Raji (cell line): Measurements from ENCODE around the gene CBLC.

Experiments
- POLR2A ChIP-seq: IDR thresholded peaks from 2 replicates; pipeline ENCODE4 v1.6.1; 2011; ENCODE audit warnings: low read depth, low read length, control low read depth; ENCODE audit not compliant: insufficient read depth

The CBLC gene

GRCh38 chr19:44753932-44754749 lies 23.5 kb upstream of the CBLC start:
- TF ChIP-seq POLR2A: no peak

GRCh38 chr19:44754750-44755080 lies 23.0 kb upstream of the CBLC start:
- no peak for TF ChIP-seq POLR2A

DNA sequence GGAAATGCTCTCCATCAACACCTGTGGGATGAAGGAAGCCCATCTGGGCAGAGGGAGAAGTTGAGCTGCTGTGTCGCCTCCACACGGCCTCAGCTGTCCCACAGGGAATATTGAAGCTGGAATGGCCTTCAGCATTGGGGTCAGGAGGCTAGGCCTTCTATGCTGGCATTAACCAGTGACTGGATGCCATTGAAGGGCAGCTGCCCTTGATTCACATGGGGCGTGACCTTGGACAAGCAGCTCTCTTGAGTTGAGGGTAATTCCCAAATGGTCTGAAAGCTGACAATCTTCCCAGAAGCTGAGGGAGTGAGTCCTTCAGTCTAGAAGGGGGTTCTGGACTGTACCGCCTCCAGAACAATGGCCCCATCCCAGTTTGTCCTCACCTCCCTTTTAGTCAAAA lies 22.5 kb upstream of the CBLC start:
- no peak for TF ChIP-seq POLR2A

DNA sequence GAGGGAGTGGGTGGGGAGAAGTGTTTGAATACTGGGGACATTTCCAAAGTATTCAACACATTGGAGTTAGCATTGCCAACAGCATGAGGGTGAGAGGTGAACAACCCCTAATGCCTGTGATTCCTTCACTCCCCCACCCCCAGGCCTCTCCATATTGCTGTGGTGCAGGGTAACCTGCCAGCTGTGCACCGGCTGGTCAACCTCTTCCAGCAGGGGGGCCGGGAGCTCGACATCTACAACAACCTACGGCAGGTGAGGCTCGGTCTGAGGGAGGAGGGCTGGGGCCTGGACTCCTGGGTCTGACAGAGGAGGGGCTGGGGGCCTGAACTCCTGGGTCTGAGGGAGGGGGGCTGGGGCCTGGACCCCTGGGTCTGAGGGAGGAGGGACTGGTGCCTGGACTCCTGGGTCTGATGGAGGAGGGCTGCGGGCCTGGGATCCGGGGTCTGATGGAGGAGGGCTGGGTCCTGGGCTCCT lies 21.6 kb upstream of the CBLC start:
- no peak for TF ChIP-seq POLR2A

GRCh38 chr19:44757057-44757734 lies 20.5 kb upstream of the CBLC start:
- TF ChIP-seq POLR2A: no peak

DNA sequence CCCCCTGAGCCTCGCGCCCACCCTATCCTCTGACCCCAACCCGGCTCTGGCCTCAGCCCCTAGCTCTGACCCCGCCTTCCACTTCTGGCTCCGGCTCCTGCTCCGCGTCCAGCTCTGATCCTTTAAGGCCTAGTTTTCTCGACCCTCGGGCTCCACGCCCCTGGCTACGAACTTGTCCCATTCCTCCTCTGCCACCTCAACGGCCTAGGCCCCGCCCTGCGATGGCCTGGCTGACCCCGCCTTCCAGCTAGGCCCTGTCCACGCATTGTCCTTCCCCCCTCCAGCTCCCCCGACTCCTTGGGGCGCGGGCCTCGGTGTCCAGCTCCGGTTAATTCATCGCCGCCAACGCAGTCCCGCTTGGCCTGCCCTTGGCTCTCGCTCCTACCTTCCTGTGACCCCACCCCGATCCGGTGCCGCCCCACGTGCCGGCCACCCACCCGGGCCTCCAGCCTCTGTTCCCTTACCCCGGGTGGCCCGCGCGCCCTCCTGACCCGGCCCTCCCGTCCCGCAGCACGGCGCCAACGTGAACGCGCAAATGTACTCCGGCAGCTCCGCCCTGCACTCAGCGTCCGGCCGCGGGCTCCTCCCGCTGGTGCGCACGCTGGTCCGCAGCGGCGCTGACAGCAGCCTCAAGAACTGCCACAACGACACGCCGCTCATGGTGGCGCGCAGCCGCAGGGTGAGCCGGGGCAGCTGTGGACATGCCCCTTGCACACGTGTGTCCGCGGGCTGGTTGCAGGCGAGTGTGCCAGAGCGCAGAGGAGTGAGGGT lies 19.8 kb upstream of the CBLC start:
- no peak for TF ChIP-seq POLR2A

- TF ChIP-seq POLR2A: no peak
Observed at GRCh38 chr19:44758596-44758995, 19.1 kb upstream of the CBLC start.

DNA sequence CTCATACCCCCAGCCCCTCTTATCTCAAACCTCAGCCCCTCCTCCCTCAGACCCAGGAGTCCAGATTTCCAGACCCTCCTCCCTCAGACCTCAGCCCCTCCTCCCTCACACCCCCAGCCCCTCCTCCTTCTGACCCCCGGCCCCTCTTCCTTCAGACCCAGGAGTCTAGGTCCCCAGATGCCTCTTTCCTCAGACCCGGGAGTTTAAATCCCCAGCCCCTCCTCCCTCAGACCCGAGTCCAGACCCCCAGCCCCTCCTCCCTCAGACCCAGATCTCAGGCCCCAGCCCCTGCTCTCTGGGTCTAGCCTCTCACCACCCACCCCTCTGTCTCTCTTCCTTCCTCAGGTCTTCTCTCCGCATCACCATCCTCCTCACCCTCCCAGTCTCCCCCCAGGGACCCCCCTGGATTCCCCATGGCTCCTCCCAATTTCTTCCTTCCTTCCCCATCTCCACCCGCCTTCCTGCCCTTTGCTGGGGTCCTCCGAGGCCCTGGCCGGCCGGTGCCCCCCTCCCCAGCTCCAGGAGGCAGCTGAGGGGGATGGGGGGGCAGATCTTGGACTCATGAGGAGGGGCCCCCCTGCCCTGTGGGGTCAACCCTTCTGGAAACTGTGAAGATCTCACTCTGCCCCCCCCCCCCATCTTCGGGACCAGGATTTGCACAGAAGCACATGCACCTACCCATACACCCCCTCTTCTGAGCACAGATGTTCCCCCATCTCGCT lies 18.4 kb upstream of the CBLC start:
- TF ChIP-seq POLR2A: no peak

DNA sequence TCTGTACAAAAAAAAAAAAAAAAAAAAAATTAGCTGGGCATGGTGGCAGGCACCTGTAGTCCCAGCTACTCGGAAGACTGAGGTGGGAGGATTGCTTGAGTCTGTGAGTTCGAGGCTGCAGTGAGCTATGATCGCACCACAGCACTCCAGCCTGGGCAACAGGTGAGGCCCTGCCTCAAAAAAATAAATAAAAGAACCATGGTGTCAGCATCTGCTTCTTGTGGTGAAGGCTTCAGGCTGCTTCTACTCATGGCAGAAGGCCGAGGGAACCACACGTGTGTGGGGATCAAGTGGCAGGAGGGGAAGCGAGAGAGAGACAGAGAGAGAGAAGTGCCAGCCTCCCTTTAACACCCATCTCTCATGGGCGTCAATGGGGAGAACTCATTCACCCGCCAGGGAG lies 15.7 kb upstream of the CBLC start:
- TF ChIP-seq POLR2A: no peak

DNA sequence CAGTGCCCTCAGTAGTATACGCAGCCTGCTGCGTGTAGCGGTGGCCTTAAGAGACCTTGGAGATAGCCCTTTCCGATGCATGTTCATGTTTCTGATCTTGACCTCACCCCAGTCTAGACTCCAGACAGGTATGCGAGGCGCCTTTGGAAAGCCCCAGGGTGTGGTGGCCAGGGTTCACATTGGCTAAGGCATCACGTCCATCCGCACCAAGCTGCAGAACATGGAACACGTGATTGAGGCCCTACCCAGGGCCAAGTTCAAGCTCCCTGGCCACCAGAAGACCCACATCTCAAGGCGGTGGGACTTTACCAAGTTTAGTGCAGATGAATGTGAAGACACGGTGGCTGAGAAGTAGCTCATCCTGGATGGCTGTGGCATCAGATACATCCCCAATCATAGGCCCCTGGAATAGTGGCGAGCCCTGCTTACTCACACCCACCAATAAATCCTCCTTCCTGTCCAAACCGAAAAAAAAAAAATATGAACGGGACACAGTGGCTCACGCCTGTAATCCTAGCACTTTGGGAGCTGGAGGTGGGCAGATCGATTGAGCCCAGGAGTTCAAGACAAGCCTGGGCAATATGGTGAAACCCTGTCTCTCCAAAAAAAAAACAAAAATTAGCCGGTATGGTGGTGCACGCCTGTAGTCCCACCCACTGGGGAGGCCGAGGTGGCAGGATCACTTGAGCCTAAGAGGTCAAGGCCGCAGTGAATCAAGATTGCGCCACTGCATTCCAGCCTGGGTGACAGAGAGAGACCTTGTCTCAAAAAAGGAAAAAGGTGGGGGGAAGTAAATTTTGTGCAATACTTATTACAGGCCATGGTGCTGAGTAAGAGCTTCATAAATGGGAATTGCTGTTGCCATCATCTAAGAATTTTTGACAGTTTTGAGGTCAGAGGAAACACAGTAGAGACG lies 12.4 kb upstream of the CBLC start:
- no peak for TF ChIP-seq POLR2A

DNA sequence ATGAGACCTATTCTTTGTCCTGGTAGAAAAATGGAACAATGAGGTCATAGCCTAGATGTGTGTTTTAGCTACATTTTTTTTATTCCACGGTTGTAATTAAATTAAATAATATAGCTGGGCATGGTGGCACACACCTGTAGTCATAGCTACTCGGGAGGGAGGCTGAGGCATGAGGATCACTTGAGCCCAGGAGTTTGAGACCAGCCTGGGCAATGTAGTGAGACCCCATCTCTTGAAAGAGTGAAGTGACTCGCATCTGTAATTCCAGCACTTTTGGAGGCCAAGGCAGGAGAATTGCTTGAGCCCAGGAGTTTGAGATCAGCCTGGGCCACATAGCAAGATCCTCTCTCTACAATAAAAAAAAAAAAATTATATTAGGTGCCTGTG lies 11.7 kb upstream of the CBLC start:
- no peak for TF ChIP-seq POLR2A

GRCh38 chr19:44767295-44768180 lies 10.2 kb upstream of the CBLC start:
- no peak for TF ChIP-seq POLR2A

DNA sequence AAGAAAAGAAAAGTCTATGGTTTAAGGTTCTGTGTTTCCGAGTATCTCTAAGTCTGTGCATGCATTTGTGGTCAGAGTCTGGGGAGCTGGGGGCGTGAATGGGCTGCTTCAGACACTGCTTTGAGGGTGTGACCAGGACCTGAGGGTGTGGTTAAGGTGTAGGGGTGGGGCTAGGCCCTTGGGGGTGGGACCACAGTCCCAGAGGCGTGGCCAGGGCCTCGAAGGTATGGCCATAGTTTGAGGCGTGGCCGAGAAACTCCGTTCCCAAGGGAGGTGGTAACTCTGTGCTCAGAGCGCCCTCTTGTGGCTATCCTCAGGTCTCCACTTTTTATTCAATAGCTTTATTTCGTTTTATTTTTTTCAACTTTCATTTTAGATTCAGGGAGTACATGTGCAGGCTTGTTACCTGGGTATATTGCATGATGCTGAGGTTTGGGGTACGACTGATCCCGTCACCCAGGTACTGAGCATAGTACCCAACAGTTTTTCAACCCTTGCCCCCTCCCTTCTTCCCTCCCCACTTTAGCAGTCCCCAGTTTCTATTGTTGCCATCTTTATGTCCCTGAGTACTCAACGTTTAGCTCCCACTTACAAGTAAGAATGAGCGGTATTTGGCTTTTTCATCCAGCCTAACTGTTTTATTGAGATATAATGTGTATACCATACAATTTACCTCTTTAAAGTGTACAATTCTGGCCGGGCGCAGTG lies 7.0 kb upstream of the CBLC start:
- 0 out of 2 replicates have a peak, but pooled peaks have one; percentile 13 for TF ChIP-seq POLR2A
